Breast epithelium (tissue), 3 donors: ENCODE data around the gene KRT83.

Source experiments
- CTCF ChIP-seq, 3 donors: fragments of 450-650 bp; IDR thresholded peaks; one replicate each; pipeline ENCODE4 v1.5.1; 2016 to 2017; ENCODE audit warnings: antibody characterized with exemption in 3 of 3, mild to moderate bottlenecking in 3 of 3, moderate library complexity in 3 of 3
- POLR2A ChIP-seq: fragments of 450-650 bp; IDR thresholded peaks from one replicate; pipeline ENCODE4 v1.6.1; 2016; ENCODE audit warnings: antibody characterized with exemption, mild to moderate bottlenecking, moderate library complexity
- POLR2AphosphoS5 ChIP-seq, 3 donors: sonication (generic); formaldehyde crosslinking; IDR thresholded peaks; one replicate each; pipeline ENCODE4 v1.6.1; 2017; ENCODE audit warnings: antibody characterized with exemption in 3 of 3

DNA sequence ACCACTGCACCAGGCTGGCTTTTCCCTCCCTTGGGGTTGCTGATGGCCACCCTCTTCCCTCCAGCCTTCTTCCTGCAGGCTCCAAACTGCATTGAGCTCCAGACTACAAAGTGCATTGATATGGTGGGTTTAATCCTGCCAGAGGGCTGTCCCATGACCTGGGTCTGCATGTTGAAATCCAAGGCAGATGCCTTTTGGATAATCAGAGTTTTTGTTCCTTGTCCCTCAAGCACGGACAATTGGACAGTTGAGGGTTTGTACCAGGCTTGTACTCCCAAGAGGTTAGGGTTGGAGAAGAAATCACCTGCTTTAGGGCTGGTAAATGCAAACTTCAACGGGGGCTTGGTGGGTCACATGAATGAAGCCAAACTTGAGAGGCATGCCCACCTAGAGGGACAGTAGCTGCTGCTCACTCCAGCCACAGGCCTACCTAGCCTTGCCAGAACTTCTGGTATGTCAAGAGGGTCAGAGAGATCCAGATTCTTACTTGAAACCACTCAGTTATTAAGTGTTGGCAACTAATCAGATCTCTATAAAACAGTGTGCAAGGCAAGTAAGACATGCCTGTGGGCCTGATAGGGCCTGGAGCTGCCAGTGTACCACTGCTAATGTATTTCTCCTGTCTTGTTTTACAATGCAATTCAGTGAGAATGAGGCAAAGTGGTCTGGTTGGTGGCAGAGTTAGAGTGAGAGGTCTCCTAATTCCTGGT is 21.7 kb upstream of the KRT83 start:
- no peak for TF ChIP-seq POLR2A
- no peak for TF ChIP-seq CTCF (IDR thresholded peaks at IDR 0.05)
- TF ChIP-seq POLR2AphosphoS5 (IDR thresholded peaks at IDR 0.05) = no peak
